Activated gamma-delta T cell treated with anti-CD3 and anti-CD28 coated beads, Interleukin-2, amount 50 U/mL, for 16 hours (primary cell): Measurements from ENCODE around the gene MAP2K4.
"Not testable (repeated sequence)": the region's sequence is repeated elsewhere in the genome, so short reads cannot be mapped to it uniquely, and the experiment has no call there.

Source experiments
- DNase-seq: peaks from one replicate; pipeline ENCODE4 v3.0.0-alpha.2; 2020; ENCODE audit warnings: low read depth

MAP2K4 gene

GRCh38 chr17:12162187-12162586, 141.5 kb downstream of the MAP2K4 start:
- DNase-seq: not testable (repeated sequence)

- no peak for DNase-seq
Observed at GRCh38 chr17:12164085-12164484, 143.4 kb downstream of the MAP2K4 start.

DNA sequence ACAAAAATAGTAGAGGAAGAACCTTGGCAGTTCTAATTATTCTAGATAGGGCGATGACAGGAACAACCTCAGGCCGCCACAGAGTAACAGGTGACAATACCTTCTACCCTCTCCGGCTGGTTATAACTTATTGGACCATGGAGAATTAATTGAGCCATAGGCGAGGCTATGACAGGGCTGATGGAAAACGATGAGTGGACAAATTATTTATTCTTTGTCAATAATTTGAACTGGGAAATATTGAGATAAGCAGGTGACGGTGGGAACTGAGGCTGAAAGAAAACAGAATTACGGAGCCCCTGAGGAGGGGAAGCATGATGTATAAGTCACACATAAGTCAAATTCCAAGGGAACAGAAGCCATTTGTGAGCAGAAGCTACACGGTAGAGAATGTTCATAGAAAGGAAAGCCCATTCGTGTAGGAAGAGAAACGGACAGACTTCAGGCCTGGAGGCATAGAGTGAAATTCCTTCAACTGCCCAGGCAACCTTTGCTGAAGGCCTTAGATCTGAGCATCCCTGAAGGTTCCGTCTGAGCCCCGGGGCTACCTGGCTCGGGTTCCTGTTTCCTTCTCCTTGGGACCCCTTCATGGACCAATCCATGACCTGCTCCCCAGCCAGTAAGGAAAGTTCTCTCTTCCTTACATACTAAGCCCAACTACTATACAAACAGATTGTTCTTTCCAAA, 158.1 kb downstream of the MAP2K4 start:
- no peak for DNase-seq

- no peak for DNase-seq
Observed at GRCh38 chr17:12180644-12181261, 160.1 kb downstream of the MAP2K4 start.

DNA sequence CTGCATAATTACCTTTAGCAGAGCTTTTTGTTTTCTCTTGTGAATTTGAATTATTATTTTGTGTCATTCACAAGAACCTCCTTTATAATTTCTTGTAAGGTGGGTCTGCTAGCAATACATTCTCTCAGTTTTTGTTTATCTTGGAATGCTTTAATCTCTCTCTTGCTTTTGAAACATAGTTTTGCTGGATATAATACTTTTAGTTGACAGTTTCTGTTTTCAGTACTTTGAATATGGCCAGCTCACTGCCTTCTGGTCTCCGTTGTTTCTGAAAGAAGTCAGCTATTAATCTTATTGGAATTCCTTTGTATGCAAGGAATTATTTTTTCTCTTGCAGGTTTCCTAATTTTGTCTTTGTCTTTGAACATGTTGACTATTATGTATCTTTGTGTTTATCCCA, 167.0 kb downstream of the MAP2K4 start:
- no peak for DNase-seq

DNA sequence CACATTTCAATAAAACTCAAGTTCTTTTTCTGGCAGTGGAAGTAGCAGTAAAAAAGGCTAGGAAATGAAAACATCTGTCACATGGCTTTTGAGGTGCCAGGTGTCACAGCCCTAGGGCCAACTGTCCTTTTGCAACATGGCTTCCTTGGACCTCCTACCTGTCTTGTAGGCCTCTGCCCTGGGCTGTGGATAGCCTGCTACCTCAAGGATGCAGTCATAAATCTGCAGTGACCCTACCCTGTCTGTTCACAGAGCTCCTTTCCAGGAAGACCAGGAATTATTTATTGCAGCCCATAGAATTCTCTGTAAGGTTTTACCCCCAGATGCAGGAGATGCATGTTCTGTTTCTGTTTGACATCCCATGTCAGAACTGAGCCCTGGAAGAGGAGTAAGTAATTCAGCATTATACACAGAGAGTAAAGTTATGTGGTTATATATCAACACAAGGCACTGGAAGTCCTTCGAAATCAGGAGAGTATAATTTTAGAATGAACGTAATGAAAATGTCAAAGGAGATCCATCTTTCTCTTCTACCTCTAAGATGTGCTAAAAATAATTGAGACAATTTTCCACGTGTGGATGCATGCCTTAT, 172.6 kb downstream of the MAP2K4 start:
- DNase-seq: no peak
